Activated CD4-positive, alpha-beta memory T cell treated with anti-CD3 and anti-CD28 coated beads for 36 hours (primary cell): ENCODE measurements around the gene VAT1. TPM values are rescaled to one million over a fixed set of nuclear protein-coding genes. Genes with fewer than 3 reads are reported as not detected.
A peak's percentile ranks its signal among the peaks of the same experiment; 100 is the strongest.

Source experiments
- CTCF ChIA-PET: fragments of 350-600 bp; sonication (Branson Sonifier 250); formaldehyde crosslinking; loops from one replicate; lab custom pipeline; 2021; ENCODE audit warnings: antibody characterized with exemption, inconsistent platforms; lab: Charles Lee
- POLR2A ChIA-PET: fragments of 350-600 bp; sonication (Branson Sonifier 250); formaldehyde crosslinking; loops from one replicate; lab custom pipeline; 2021; ENCODE audit warnings: antibody characterized with exemption; lab: Charles Lee
- DNase-seq: peaks from one replicate; pipeline ENCODE4 v3.0.0-alpha.2; 2020
- H3K27ac Mint-ChIP-seq: one replicate; pipeline ENCODE4 v1.8.0; 2021; ENCODE audit warnings: mixed read lengths
- H3K27me3 Mint-ChIP-seq: one replicate; pipeline ENCODE4 v1.8.0; 2021; ENCODE audit warnings: mixed read lengths
- H3K36me3 Mint-ChIP-seq: one replicate; pipeline ENCODE4 v1.8.0; 2021; ENCODE audit warnings: mixed read lengths
- H3K4me1 Mint-ChIP-seq: one replicate; pipeline ENCODE4 v1.8.0; 2021; ENCODE audit warnings: low read depth, mixed read lengths
- H3K4me3 Mint-ChIP-seq: one replicate; pipeline ENCODE4 v1.8.0; 2021; ENCODE audit warnings: mild to moderate bottlenecking, mixed read lengths
- H3K9me3 Mint-ChIP-seq: one replicate; pipeline ENCODE4 v1.8.0; 2021; ENCODE audit warnings: mixed read lengths
- intact Hi-C: fragments of 100-400 bp; cut with micrococcal nuclease; formaldehyde crosslinking; loops from one replicate; pipeline ENCODE4 v1.15.1; 2023
- total RNA-seq, 2 experiments: library from RNA; stranded (reverse); gene quantifications; one replicate each; pipeline ENCODE4 v1.2.3, GENCODE V29; 2021

Gene VAT1
- total RNA-seq, 2 experiments from 2014 or later, result 45.3 to 49.6 TPM

GRCh38 chr17:43025766-43026537 is 3.8 kb upstream of the VAT1 start:
- H3K27ac Mint-ChIP-seq, result no peak overlapping the region
- intact Hi-C loops, result loop anchor here (2.0 to 10.0 kb wide), 2 partner anchors 99 to 145 kb away; partner anchors contain the start of genes BRCA1 and NBR1
- H3K4me1 Mint-ChIP-seq, result peaks cover 13% of the 10 kb centered on the region
- POLR2A ChIA-PET, result interaction anchor here (1.2 kb wide), 1 partner anchor 289 kb away, joined by 6 read pairs; no protein-coding TSS in a partner anchor
- CTCF ChIA-PET, result no interaction called here
- no peak overlapping the region for H3K4me3 Mint-ChIP-seq
- no peaks in the 10 kb centered on the region for H3K9me3 Mint-ChIP-seq
- H3K27me3 Mint-ChIP-seq, result no peaks in the 10 kb centered on the region
- H3K36me3 Mint-ChIP-seq, result no peaks in the 10 kb centered on the region
- DNase-seq, result no peak

- intact Hi-C loops, result loop anchor here (2.0 to 10.0 kb wide), 2 partner anchors 100 to 146 kb away; partner anchors contain the start of genes BRCA1 and NBR1
- Mint-ChIP-seq H3K36me3 (no peaks in the 10 kb centered on the region), H3K9me3 (no peaks in the 10 kb centered on the region), H3K27ac (peak overlapping the region; percentile 18), H3K4me1 (peaks cover 15% of the 10 kb centered on the region), H3K4me3 (peak overlapping the region; percentile 43), H3K27me3 (no peaks in the 10 kb centered on the region)
- POLR2A ChIA-PET, result interaction anchor here (1.2 to 1.4 kb wide), 2 partner anchors 27 to 290 kb away, joined by 6 to 13 read pairs; partner anchors contain the start of gene RPL27
- no peak for DNase-seq
- CTCF ChIA-PET, result interaction anchor here (0.9 to 1.5 kb wide), 2 partner anchors 27 to 102 kb away, joined by 3 to 8 read pairs; partner anchors contain the start of gene RPL27
Observed at GRCh38 chr17:43025290-43025657, 3.1 kb upstream of the VAT1 start.

- Mint-ChIP-seq H3K4me1 (peaks cover 21% of the 10 kb centered on the region), H3K27me3 (no peaks in the 10 kb centered on the region), H3K27ac (peak within 1 kb of the TSS; percentile 21), H3K4me3 (peak within 1 kb of the TSS; percentile 74), H3K9me3 (no peaks in the 10 kb centered on the region), H3K36me3 (no peaks in the 10 kb centered on the region)
- ChIA-PET CTCF (interaction anchor here (0.6 to 1.7 kb wide), 14 partner anchors 10 to 598 kb away, joined by 3 to 10 read pairs (median 3); partner anchors contain the start of genes IFI35 and RPL27), POLR2A (interaction anchor here (0.7 to 1.7 kb wide), 5 partner anchors 12 to 291 kb away, joined by 3 to 13 read pairs (median 4); partner anchors contain the start of genes IFI35 and RPL27)
- peak; percentile 88 for DNase-seq
- intact Hi-C loops, result loop anchor here (2.0 to 10.0 kb wide), 3 partner anchors 100 to 188 kb away; partner anchors contain the start of genes BRCA1, NBR1 and TMEM106A
Observed at GRCh38 chr17:43024407-43025289, 2.5 kb upstream of the VAT1 start, which contains the start of gene RND2. RND2 (plus strand) TSS chr17:43025231; CDS start chr17:43025348, 117 bp downstream.

- no peaks in the 10 kb centered on the region for H3K36me3 Mint-ChIP-seq
- ChIA-PET POLR2A (interaction anchor here (0.7 to 2.1 kb wide), 4 partner anchors 23 to 295 kb away, joined by 3 to 8 read pairs (median 4); partner anchors contain the start of genes RPL27 and TMEM106A), CTCF (interaction anchor here (1.0 kb wide), 1 partner anchor 23 kb away, joined by 6 read pairs; the partner anchor contains the start of gene RPL27)
- no peaks in the 10 kb centered on the region for H3K27me3 Mint-ChIP-seq
- no peaks in the 10 kb centered on the region for H3K9me3 Mint-ChIP-seq
- H3K4me3 Mint-ChIP-seq, result peak overlapping the region; percentile 87
- DNase-seq, result peak; percentile 46
- intact Hi-C loops, result loop anchor here (2.0 to 10.0 kb wide), 3 partner anchors 14 to 191 kb away; partner anchors contain the start of genes BRCA1, IFI35 and TMEM106A
- peaks cover 31% of the 10 kb centered on the region for H3K4me1 Mint-ChIP-seq
- peak overlapping the region; percentile 28 for H3K27ac Mint-ChIP-seq
Observed at GRCh38 chr17:43020789-43021740, 1.1 kb downstream of the VAT1 start.

- CTCF ChIA-PET, result no interaction called here
- Mint-ChIP-seq H3K4me1 (peaks cover 31% of the 10 kb centered on the region), H3K4me3 (peak overlapping the region; percentile 87), H3K27ac (no peak overlapping the region), H3K27me3 (no peaks in the 10 kb centered on the region), H3K36me3 (no peaks in the 10 kb centered on the region), H3K9me3 (no peaks in the 10 kb centered on the region)
- POLR2A ChIA-PET, result interaction anchor here (0.7 to 1.6 kb wide), 2 partner anchors 22 to 76 kb away, joined by 4 to 7 read pairs; partner anchors contain the start of gene RPL27
- DNase-seq, result no peak
- intact Hi-C loops, result loop anchor here (2.0 to 10.0 kb wide), 3 partner anchors 13 to 192 kb away; partner anchors contain the start of genes BRCA1, IFI35 and TMEM106A
Observed at GRCh38 chr17:43020030-43020621, 2.1 kb downstream of the VAT1 start.

GRCh38 chr17:43019418-43019817 is 2.8 kb downstream of the VAT1 start:
- CTCF ChIA-PET, result interaction anchor here (1.0 kb wide), 1 partner anchor 13 kb away, joined by 5 read pairs; the partner anchor contains the start of gene IFI35

GRCh38 chr17:43018932-43019331 is 3.3 kb downstream of the VAT1 start:
- H3K27ac Mint-ChIP-seq, result no peak overlapping the region
- intact Hi-C loops, result no loop called here
- no peaks in the 10 kb centered on the region for H3K9me3 Mint-ChIP-seq
- no peaks in the 10 kb centered on the region for H3K27me3 Mint-ChIP-seq
- ChIA-PET POLR2A (interaction anchor here (1.6 kb wide), 1 partner anchor 21 kb away, joined by 7 read pairs; the partner anchor contains the start of gene RPL27), CTCF (interaction anchor here (1.0 kb wide), 1 partner anchor 12 kb away, joined by 5 read pairs; the partner anchor contains the start of gene IFI35)
- peaks cover 23% of the 10 kb centered on the region for H3K4me1 Mint-ChIP-seq
- DNase-seq, result no peak
- no peak overlapping the region for H3K4me3 Mint-ChIP-seq
- peaks cover 4% of the 10 kb centered on the region for H3K36me3 Mint-ChIP-seq

More at GRCh38 chr17:43019418-43019817, 2.8 kb downstream of the VAT1 start:
- intact Hi-C loops, result no loop called here
- POLR2A ChIA-PET, result interaction anchor here (1.6 kb wide), 1 partner anchor 21 kb away, joined by 7 read pairs; the partner anchor contains the start of gene RPL27
- DNase-seq, result no peak
- Mint-ChIP-seq H3K4me3 (no peak overlapping the region), H3K4me1 (peaks cover 26% of the 10 kb centered on the region), H3K27ac (no peak overlapping the region), H3K27me3 (no peaks in the 10 kb centered on the region), H3K36me3 (peaks cover under 1% of the 10 kb centered on the region), H3K9me3 (no peaks in the 10 kb centered on the region)

GRCh38 chr17:43018008-43018853 is 4.0 kb downstream of the VAT1 start:
- H3K4me1 Mint-ChIP-seq, result peaks cover 23% of the 10 kb centered on the region
- peak; percentile 31 for DNase-seq
- POLR2A ChIA-PET, result interaction anchor here (0.6 to 1.6 kb wide), 3 partner anchors 9 to 20 kb away, joined by 3 to 7 read pairs (median 4); partner anchors contain the start of gene RPL27
- CTCF ChIA-PET, result no interaction called here
- H3K27ac Mint-ChIP-seq, result no peak overlapping the region
- H3K27me3 Mint-ChIP-seq, result no peaks in the 10 kb centered on the region
- no peak overlapping the region for H3K4me3 Mint-ChIP-seq
- H3K9me3 Mint-ChIP-seq, result no peaks in the 10 kb centered on the region
- H3K36me3 Mint-ChIP-seq, result peaks cover 8% of the 10 kb centered on the region
- intact Hi-C loops, result no loop called here

- intact Hi-C loops, result no loop called here
- peaks cover 22% of the 10 kb centered on the region for H3K4me1 Mint-ChIP-seq
- no peaks in the 10 kb centered on the region for H3K9me3 Mint-ChIP-seq
- no peak overlapping the region for H3K27ac Mint-ChIP-seq
- ChIA-PET POLR2A (no interaction called here), CTCF (interaction anchor here (0.6 kb wide), 1 partner anchor 1354 kb away, joined by 3 read pairs; no protein-coding TSS in a partner anchor)
- no peak for DNase-seq
- H3K36me3 Mint-ChIP-seq, result peaks cover 14% of the 10 kb centered on the region
- H3K4me3 Mint-ChIP-seq, result no peak overlapping the region
- H3K27me3 Mint-ChIP-seq, result no peaks in the 10 kb centered on the region
Observed at GRCh38 chr17:43016216-43016615, 6.0 kb downstream of the VAT1 start.
